HepG2 (cell line): ENCODE results near the gene SEMA4C. TPM values are rescaled to one million over a fixed set of nuclear protein-coding genes. Genes with fewer than 3 reads are reported as not detected.

Experiments
- CBX5 ChIP-seq: sonication (generic); formaldehyde crosslinking; IDR thresholded peaks from 2 replicates; pipeline ENCODE4 v1.4.0; 2020; ENCODE audit warnings: missing genetic modification reagents, borderline replicate concordance
- DDIT3 ChIP-seq: sonication (generic); formaldehyde crosslinking; IDR thresholded peaks from 2 replicates; pipeline ENCODE4 v1.4.0; 2020; ENCODE audit warnings: mild to moderate bottlenecking, missing genetic modification reagents
- EP300 ChIP-seq, 3 experiments: sonication (generic) in 1 of 3; formaldehyde crosslinking in 1 of 3; IDR thresholded peaks; 2 replicates each; pipeline versions ENCODE4 v1.5.1 to v1.6.1; 2011 to 2020; ENCODE audit warnings: low read depth in 2 of 3, low read length in 2 of 3, borderline replicate concordance in 1 of 3, improper control_type of control experiment in 1 of 3, mild to moderate bottlenecking in 1 of 3, missing genetic modification reagents in 1 of 3, moderate library complexity in 1 of 3
- PATZ1 ChIP-seq: sonication (generic); formaldehyde crosslinking; IDR thresholded peaks from 2 replicates; pipeline ENCODE4 v1.4.0; 2020; ENCODE audit warnings: missing genetic modification reagents
- REST ChIP-seq, 2 experiments: IDR thresholded peaks; 2 replicates each; pipeline ENCODE4 v1.6.1; 2011 to 2012; ENCODE audit warnings: low read length in 2 of 2, borderline replicate concordance in 1 of 2, low read depth in 1 of 2, mild to moderate bottlenecking in 1 of 2, moderate library complexity in 1 of 2
- TEAD2 ChIP-seq: sonication (generic); formaldehyde crosslinking; IDR thresholded peaks from 2 replicates; pipeline ENCODE4 v1.9.0; 2021; ENCODE audit warnings: missing genetic modification reagents
- THAP11 ChIP-seq: IDR thresholded peaks from 2 replicates; pipeline ENCODE4 v1.6.1; 2016; ENCODE audit warnings: missing biosample characterization, missing genetic modification reagents
- TOE1 ChIP-seq: sonication (generic); formaldehyde crosslinking; IDR thresholded peaks from 2 replicates; pipeline ENCODE4 v1.4.0; 2020; ENCODE audit warnings: mild to moderate bottlenecking, missing genetic modification reagents
- TRAFD1 ChIP-seq: sonication (generic); formaldehyde crosslinking; IDR thresholded peaks from 2 replicates; pipeline ENCODE4 v1.5.1; 2020; ENCODE audit warnings: missing genetic modification reagents, mild to moderate bottlenecking, borderline replicate concordance
- ZHX1 ChIP-seq: sonication (generic); formaldehyde crosslinking; IDR thresholded peaks from 2 replicates; pipeline ENCODE4 v1.8.1; 2022; ENCODE audit warnings: low read depth, mild to moderate bottlenecking, missing genetic modification reagents
- ZNF503 ChIP-seq: sonication (generic); formaldehyde crosslinking; IDR thresholded peaks from 2 replicates; pipeline ENCODE4 v1.4.0; 2020; ENCODE audit warnings: missing genetic modification reagents
- ZSCAN25 ChIP-seq: sonication (generic); formaldehyde crosslinking; IDR thresholded peaks from 2 replicates; pipeline ENCODE4 v1.8.0; 2022; ENCODE audit warnings: mild to moderate bottlenecking, missing genetic modification reagents
- polyA plus RNA-seq, 8 experiments: library from polyadenylated mRNA; depleted of rRNA in 3 of 8; stranded (reverse) in 7 of 8; unstranded in 1 of 8; fragments of >200 nt; fragmentation: Illumina TruSeq in 4 of 8; extraction: Trizol in 4 of 8; gene quantifications; 2 replicates each; pipeline versions ENCODE4 v1.2.1 to v1.2.3, GENCODE V29; 2011 to 2016; ENCODE audit warnings: low read depth in 4 of 8, missing spikeins in 1 of 8, mixed read lengths in 1 of 8; ENCODE audit not compliant: insufficient read depth in 1 of 8
- total RNA-seq, 5 experiments: library from RNA; depleted of rRNA; stranded (reverse); fragments of >200 nt; fragmentation: Illumina TruSeq; extraction: Trizol; gene quantifications; 2 replicates each; pipeline ENCODE4 v1.2.3, GENCODE V29; 2016; ENCODE audit warnings: low read depth in 1 of 5

SEMA4C gene
- total and polyA plus RNA-seq, 2 of the 13 experiments (the other 11 are each of a cell fraction or from before 2014, with no cell fraction given), result 25.9 to 46.6 TPM

- no peak for TF ChIP-seq REST (IDR thresholded peaks at IDR 0.05; ENCODE audit: borderline replicate concordance in 1 of 2, low read depth in 1 of 2, low read length in 2 of 2)
- no peak for TF ChIP-seq TOE1 (CRISPR knock-in tag)
- TF ChIP-seq ZHX1 (CRISPR knock-in tag), result no peak; the same call in 1 of the 2 replicates
- no peak for TF ChIP-seq THAP11 (CRISPR knock-in tag)
- TF ChIP-seq CBX5, result no peak; the same call in 1 of the 2 replicates
- TF ChIP-seq TEAD2 (CRISPR knock-in tag), result no peak
- TF ChIP-seq EP300 (IDR thresholded peaks at IDR 0.05; ENCODE audit: low read depth in 2 of 2, low read length in 2 of 2), result no peak
- no peak for TF ChIP-seq EP300 (CRISPR knock-in tag; IDR thresholded peaks at IDR 0.05; ENCODE audit: borderline replicate concordance)
- TF ChIP-seq DDIT3, result no peak
- no peak for TF ChIP-seq ZSCAN25 (CRISPR knock-in tag)
- no peak for TF ChIP-seq TRAFD1
- 0 out of 2 replicates have a peak, but pooled peaks have one; percentile 53 for TF ChIP-seq ZNF503 (CRISPR knock-in tag)
- TF ChIP-seq PATZ1 (CRISPR knock-in tag), result no peak
These were observed 1.9 kb downstream of the SEMA4C start (continued) for GRCh38 chr2:96867756-96868554.
